Neural progenitor cell (in vitro differentiated cells): ENCODE results near the gene ATG9B. TPM values are rescaled to one million over a fixed set of nuclear protein-coding genes. Genes with fewer than 3 reads are reported as not detected.
A peak's percentile ranks its signal among the peaks of the same experiment; 100 is the strongest.
"Not testable (repeated sequence)": the region's sequence is repeated elsewhere in the genome, so short reads cannot be mapped to it uniquely, and the experiment has no call there.

Experiments
- DNase-seq: peaks from one replicate; pipeline ENCODE4 v3.0.0-alpha.2; 2016; ENCODE audit warnings: low spot score
- H2AFZ ChIP-seq: fragments of 200-600 bp; sonication (generic); replicated peaks from 2 replicates; pipeline ENCODE4 v1.6.1; 2016; ENCODE audit warnings: antibody characterized with exemption
- H3F3A ChIP-seq: fragments of 200-600 bp; sonication (generic); 2 replicates; pipeline ENCODE4 v1.6.1; 2016; ENCODE audit warnings: antibody characterized with exemption, low read depth
- H3K27ac ChIP-seq: fragments of 200-600 bp; sonication (generic); 2 replicates; pipeline ENCODE4 v1.5.1; 2016; ENCODE audit warnings: mild to moderate bottlenecking
- H3K27me3 ChIP-seq: fragments of 200-600 bp; sonication (generic); 2 replicates; pipeline ENCODE4 v1.6.1; 2016; ENCODE audit warnings: mild to moderate bottlenecking, moderate library complexity
- H3K36me3 ChIP-seq: fragments of 200-600 bp; sonication (generic); 2 replicates; pipeline ENCODE4 v1.5.1; 2016
- H3K4me1 ChIP-seq: fragments of 200-600 bp; sonication (generic); 2 replicates; pipeline ENCODE4 v1.6.1; 2016; ENCODE audit warnings: mixed run types
- H3K4me2 ChIP-seq: fragments of 200-600 bp; sonication (generic); 2 replicates; pipeline ENCODE4 v1.6.1; 2016
- H3K4me3 ChIP-seq: fragments of 200-600 bp; sonication (generic); 2 replicates; pipeline ENCODE4 v1.5.1; 2016
- H3K79me2 ChIP-seq: fragments of 200-600 bp; sonication (generic); 2 replicates; pipeline ENCODE4 v1.6.1; 2016; ENCODE audit warnings: low read depth
- H3K9ac ChIP-seq: fragments of 200-600 bp; sonication (generic); 2 replicates; pipeline ENCODE4 v1.6.1; 2016
- H3K9me3 ChIP-seq: fragments of 200-600 bp; sonication (generic); 2 replicates; pipeline ENCODE4 v1.5.1; 2016; ENCODE audit warnings: low read depth
- H4K20me1 ChIP-seq: fragments of 200-600 bp; sonication (generic); 2 replicates; pipeline ENCODE4 v1.6.1; 2016; ENCODE audit warnings: low read depth
- H3K27ac Mint-ChIP-seq: 3 replicates; pipeline ENCODE4 v1.8.0; 2021; ENCODE audit warnings: mixed read lengths
- H3K27me3 Mint-ChIP-seq: 2 replicates; pipeline ENCODE4 v1.8.0; 2022; ENCODE audit warnings: low read depth, mild to moderate bottlenecking, inconsistent platforms, moderate library complexity, mixed read lengths; ENCODE audit not compliant: insufficient read depth
- H3K36me3 Mint-ChIP-seq: 3 replicates; pipeline ENCODE4 v1.8.0; 2021; ENCODE audit warnings: mixed read lengths
- H3K4me1 Mint-ChIP-seq: 3 replicates; pipeline ENCODE4 v1.8.0; 2021; ENCODE audit warnings: mixed read lengths
- H3K4me3 Mint-ChIP-seq: 3 replicates; pipeline ENCODE4 v1.8.0; 2021; ENCODE audit warnings: mild to moderate bottlenecking, moderate library complexity, mixed read lengths
- H3K9me3 Mint-ChIP-seq: 3 replicates; pipeline ENCODE4 v1.8.0; 2020; ENCODE audit warnings: mixed read lengths
- EZH2 ChIP-seq: fragments of 200-600 bp; sonication (generic); IDR thresholded peaks from 2 replicates; pipeline ENCODE4 v1.6.1; 2017; ENCODE audit warnings: antibody characterized with exemption, mild to moderate bottlenecking, moderate library complexity
- total RNA-seq: library from RNA; depleted of rRNA; stranded (reverse); fragments of >200 nt; gene quantifications from 2 replicates; pipeline ENCODE4 v1.2.3, GENCODE V29; 2015; ENCODE audit warnings: low replicate concordance
- TF ChIP-seq, protein P1 (sequence below): fragments of 200-600 bp; sonication (generic); IDR thresholded peaks from 2 replicates; pipeline ENCODE4 v1.5.1; 2017; ENCODE audit warnings: antibody characterized with exemption, mild to moderate bottlenecking

ATG9B gene
- total RNA-seq, 1 donor from 2014 or later, result 0.43 TPM

DNA sequence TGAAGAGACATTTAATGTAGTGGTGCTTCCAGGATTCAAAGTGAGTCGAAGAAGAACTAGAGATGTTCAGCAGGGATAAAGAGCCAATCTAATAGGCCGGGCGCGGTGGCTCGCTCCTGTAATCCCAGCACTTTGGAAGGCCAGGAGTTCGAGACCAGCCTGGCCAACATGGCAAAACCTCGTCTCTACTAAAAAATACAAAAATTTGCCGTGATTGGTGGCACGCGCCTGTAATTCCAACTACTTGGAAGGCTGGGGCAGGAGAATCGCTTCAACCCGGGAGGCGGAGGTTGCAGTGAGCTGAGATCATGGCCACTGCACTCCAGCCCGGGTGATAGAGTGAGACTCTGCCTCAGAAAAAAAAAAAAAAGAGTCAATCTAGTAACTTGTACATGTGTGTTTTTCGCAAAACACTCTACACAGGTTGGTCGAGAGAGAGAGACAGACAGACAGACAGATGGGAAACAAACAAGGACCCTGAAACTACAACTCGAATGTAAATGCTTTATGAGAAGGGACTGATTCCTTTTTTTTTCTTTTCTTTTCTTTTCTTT lies 4.7 kb upstream of the ATG9B start:
- Histone ChIP-seq H3K4me1 (peaks cover 13% of the 10 kb centered on the region), H3K27me3 (peaks cover 24% of the 10 kb centered on the region), H3K4me2 (peak overlapping the region; percentile 78), H3K79me2 (peaks cover 2% of the 10 kb centered on the region), H3F3A (peaks cover 17% of the 10 kb centered on the region), H3K4me3 (peak overlapping the region; percentile 83), H3K9ac (no peak overlapping the region), H3K9me3 (no peaks in the 10 kb centered on the region), H3K36me3 (no peaks in the 10 kb centered on the region), H2AFZ (peak overlapping the region; percentile 94), H3K27ac (no peak overlapping the region), H4K20me1 (no peaks in the 10 kb centered on the region)
- no peak for DNase-seq
- peak overlapping the region; percentile 90 for H3K4me3 Mint-ChIP-seq
- TF ChIP-seq, protein P1, sequence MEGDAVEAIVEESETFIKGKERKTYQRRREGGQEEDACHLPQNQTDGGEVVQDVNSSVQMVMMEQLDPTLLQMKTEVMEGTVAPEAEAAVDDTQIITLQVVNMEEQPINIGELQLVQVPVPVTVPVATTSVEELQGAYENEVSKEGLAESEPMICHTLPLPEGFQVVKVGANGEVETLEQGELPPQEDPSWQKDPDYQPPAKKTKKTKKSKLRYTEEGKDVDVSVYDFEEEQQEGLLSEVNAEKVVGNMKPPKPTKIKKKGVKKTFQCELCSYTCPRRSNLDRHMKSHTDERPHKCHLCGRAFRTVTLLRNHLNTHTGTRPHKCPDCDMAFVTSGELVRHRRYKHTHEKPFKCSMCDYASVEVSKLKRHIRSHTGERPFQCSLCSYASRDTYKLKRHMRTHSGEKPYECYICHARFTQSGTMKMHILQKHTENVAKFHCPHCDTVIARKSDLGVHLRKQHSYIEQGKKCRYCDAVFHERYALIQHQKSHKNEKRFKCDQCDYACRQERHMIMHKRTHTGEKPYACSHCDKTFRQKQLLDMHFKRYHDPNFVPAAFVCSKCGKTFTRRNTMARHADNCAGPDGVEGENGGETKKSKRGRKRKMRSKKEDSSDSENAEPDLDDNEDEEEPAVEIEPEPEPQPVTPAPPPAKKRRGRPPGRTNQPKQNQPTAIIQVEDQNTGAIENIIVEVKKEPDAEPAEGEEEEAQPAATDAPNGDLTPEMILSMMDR, result no peak
- no peak for TF ChIP-seq EZH2
- H3K9me3 Mint-ChIP-seq, result no peaks in the 10 kb centered on the region
- peaks cover 4% of the 10 kb centered on the region for H3K36me3 Mint-ChIP-seq
- H3K27ac Mint-ChIP-seq, result peak overlapping the region; percentile 81
- peaks cover 11% of the 10 kb centered on the region for H3K27me3 Mint-ChIP-seq
- peaks cover 40% of the 10 kb centered on the region for H3K4me1 Mint-ChIP-seq

GRCh38 chr7:151028131-151028947 lies 4.0 kb upstream of the ATG9B start, which contains the start of gene ABCB8:
TSS of gene ABCB8 (plus strand) at chr7:151028450. CDS start at chr7:151028516, 66 bp downstream.
- peak within 1 kb of the TSS; percentile 83 for H3K4me3 ChIP-seq
- H3K4me1 ChIP-seq, result peaks cover 13% of the 10 kb centered on the region
- H4K20me1 ChIP-seq, result no peaks in the 10 kb centered on the region
- peaks cover 2% of the 10 kb centered on the region for H3K79me2 ChIP-seq
- H3K36me3 ChIP-seq, result no peaks in the 10 kb centered on the region
- H3K9me3 Mint-ChIP-seq, result no peaks in the 10 kb centered on the region
- H3K36me3 Mint-ChIP-seq, result peaks cover 4% of the 10 kb centered on the region
- peak within 1 kb of the TSS; percentile 90 for H3K4me3 Mint-ChIP-seq
- peaks cover 24% of the 10 kb centered on the region for H3K27me3 ChIP-seq
- H3F3A ChIP-seq, result peaks cover 17% of the 10 kb centered on the region
- H3K9me3 ChIP-seq, result no peaks in the 10 kb centered on the region
- no peak within 1 kb of the TSS for H3K27ac ChIP-seq
- peak within 1 kb of the TSS; percentile 81 for H3K27ac Mint-ChIP-seq
- peak; percentile 98 for DNase-seq
- H3K27me3 Mint-ChIP-seq, result peaks cover 11% of the 10 kb centered on the region
- H3K9ac ChIP-seq, result no peak within 1 kb of the TSS
- TF ChIP-seq, protein P1, result peak; percentile 53
- TF ChIP-seq EZH2, result no peak
- H3K4me1 Mint-ChIP-seq, result peaks cover 40% of the 10 kb centered on the region
- peak within 1 kb of the TSS; percentile 94 for H2AFZ ChIP-seq
- H3K4me2 ChIP-seq, result peak within 1 kb of the TSS; percentile 85

DNA sequence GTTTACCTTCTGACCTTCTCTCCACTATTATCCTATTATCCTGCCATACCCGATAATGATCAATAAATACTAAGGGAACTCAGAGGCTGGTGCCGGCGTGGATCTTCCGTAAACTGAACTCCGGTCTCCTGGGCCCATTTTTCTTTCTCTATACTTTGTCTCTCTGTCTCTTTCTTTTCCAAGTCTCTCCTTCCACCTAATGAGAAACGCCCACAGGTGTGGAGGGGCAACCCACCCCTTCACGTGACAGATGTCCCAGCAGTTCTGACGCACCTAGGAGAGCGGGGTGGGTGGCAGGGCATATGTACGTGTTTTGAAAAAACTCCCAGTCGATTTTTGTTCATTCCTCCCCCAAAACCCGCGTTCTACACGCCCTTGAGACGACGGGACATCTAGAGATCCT lies 3.4 kb upstream of the ATG9B start:
- Histone ChIP-seq H3K4me1 (peaks cover 13% of the 10 kb centered on the region), H3K27me3 (peaks cover 24% of the 10 kb centered on the region), H3K4me3 (peak overlapping the region; percentile 83), H3F3A (peaks cover 17% of the 10 kb centered on the region), H3K4me2 (peak overlapping the region; percentile 85)
- not testable (repeated sequence) for H3K9me3 Mint-ChIP-seq, H3K9me3 ChIP-seq, H4K20me1 ChIP-seq, DNase-seq, H3K9ac ChIP-seq, H3K36me3 ChIP-seq, H3K36me3 Mint-ChIP-seq, H2AFZ ChIP-seq, H3K27ac ChIP-seq, H3K79me2 ChIP-seq
- peak overlapping the region; percentile 69 for H3K27ac Mint-ChIP-seq
- peaks cover 44% of the 10 kb centered on the region for H3K4me1 Mint-ChIP-seq
- peaks cover 13% of the 10 kb centered on the region for H3K27me3 Mint-ChIP-seq
- peak overlapping the region; percentile 90 for H3K4me3 Mint-ChIP-seq

DNA sequence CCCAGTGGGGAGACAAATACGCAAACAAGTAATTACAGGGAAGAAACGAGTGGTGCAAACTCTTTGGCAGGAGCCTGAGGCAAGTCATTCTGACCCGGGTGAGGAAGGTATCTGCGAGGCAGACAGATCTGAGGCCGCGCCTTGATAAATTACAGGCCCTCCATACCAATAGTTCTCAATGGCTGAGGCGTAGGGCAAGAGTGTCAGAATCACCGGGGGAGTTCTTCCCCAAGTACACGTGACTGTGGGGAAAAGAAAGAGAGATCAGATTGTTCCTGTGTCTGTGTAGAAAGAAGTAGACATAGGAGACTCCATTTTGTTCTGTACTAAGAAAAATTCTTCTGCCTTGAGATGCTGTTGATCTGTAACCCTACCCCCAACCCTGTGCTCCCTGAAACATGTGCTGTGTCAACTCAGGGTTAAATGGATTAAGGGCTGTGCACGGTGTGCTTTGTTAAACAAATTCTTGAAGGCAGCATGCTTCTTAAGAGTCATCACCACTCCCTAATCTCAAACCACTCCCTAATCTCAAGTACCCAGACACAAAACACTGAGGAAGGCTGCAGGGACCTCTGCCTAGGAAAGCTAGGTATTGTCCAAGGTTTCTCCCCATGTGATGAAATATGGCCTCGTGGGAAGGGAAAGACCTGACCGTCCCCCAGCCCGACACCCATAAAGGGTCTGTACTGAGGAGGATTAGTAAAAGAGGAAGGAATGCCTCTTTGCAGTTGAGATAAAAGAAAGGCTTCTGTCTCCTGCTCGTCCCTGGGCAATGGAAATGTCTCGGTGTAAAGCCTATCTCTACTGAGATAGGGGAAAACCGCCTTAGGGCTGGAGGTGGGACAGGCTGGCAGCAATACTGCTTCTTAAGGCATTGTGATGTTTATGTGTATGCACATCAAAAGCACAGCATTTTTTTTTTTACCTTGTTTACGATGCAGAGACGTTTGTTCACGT lies 2.8 kb upstream of the ATG9B start:
- H3K4me3 Mint-ChIP-seq, result peak overlapping the region; percentile 90
- peaks cover 13% of the 10 kb centered on the region for H3K27me3 Mint-ChIP-seq
- H3K9ac ChIP-seq, H3K36me3 ChIP-seq, H4K20me1 ChIP-seq, H3K9me3 ChIP-seq, H3K36me3 Mint-ChIP-seq, H3K9me3 Mint-ChIP-seq, H2AFZ ChIP-seq, H3K79me2 ChIP-seq, H3K27ac ChIP-seq: not testable (repeated sequence)
- peak; percentile 75 for DNase-seq
- H3K4me3 ChIP-seq, result peak overlapping the region; percentile 83
- peak overlapping the region; percentile 69 for H3K27ac Mint-ChIP-seq
- H3K4me1 ChIP-seq, result peaks cover 13% of the 10 kb centered on the region
- H3K27me3 ChIP-seq, result peaks cover 24% of the 10 kb centered on the region
- H3K4me2 ChIP-seq, result peak overlapping the region; percentile 85
- H3F3A ChIP-seq, result peaks cover 17% of the 10 kb centered on the region
- H3K4me1 Mint-ChIP-seq, result peaks cover 44% of the 10 kb centered on the region
